ENCODE data around the gene CYP1A1. TPM values are rescaled to one million over a fixed set of nuclear protein-coding genes. Genes with fewer than 3 reads are reported as not detected.

The CYP1A1 gene
- total RNA-seq, result 0.12 and 0.49 TPM in 2 replicates

GRCh38 chr15:74725225-74725774, at the start of gene CYP1A1:
CYP1A1 (minus strand) TSS chr15:74725528; CDS start chr15:74723097, 2,431 bp downstream.

DNA sequence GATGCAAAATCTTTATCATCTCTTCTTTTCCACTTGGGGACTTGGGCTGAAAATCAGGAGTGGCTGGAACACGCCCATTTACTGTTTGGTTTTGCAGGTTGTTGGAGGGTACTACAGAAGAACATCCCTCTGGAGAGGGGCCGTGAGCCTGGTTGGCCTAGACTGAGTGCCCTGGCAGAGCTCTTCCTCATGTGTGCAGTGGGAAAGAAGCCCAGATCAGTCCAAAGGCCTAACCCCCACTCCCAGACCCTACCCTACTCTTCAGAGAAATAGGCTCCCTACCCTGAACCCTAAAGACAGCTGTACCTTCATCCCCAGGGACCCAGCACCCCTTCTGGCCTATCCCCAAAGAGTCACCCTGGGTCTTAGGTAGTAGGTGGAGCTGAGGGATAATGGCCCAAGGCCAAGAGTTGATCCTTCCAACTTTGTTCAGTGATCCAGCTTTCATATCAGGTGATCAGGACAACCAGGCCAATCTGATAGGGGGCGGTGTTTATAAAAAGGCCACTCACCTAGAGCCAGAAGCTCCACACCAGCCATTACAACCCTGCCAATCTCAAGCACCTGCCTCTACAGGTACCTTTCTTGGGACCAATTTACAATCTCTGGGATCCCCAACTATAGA, 23.1 kb upstream of the CYP1A1 start, which contains the start of gene CYP1A2:
TSS of gene CYP1A2 (plus strand) at position 524 of the 625 bp plus-strand sequence. CDS start 894 bp downstream, outside the sequence.

DNA sequence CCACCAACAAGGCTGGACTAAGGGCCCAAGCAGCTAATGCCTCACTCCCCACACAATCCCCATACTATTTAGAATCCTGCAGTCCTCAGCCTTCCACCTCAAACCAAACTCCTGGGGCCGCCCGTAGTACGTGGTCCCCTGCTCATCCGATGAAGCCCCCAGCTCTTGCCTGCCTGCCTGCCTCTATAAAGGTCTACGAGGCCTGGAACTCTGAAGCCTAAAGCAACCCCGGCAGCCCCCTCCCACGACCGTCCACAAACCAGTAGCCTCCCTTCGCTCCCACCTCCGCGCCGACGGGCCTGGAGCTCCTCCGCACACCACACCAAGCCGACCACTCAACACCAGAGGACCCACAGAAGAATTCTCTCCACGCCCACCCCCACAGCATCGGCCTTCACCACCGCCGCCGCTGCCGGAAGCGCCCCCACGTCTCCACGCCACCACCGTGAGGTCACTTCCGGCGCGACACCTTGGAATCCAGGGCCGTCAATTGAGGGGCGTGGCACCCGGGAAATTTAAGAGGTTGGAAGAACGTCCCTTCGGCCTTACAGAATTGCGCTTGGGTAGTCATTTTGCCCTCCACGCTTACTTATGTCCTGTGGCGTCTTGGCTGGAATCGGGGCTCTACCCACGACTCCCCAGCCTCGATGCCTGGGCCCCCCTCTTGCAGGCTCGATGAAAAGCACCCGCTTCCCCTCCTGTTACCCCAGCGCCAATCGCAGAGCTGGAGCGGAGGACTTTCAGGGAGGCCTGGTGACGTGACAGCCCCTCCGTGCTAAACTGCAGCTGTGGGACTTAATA, 29.5 kb downstream of the CYP1A1 start, which contains the start of gene EDC3:
TSS of gene EDC3 (minus strand) at position 428 of the 801 bp plus-strand sequence. CDS start 20,900 bp downstream, outside the sequence.

Other genes starting within 250 kb of the CYP1A1 start
- gene ARID3B, start 184.3 kb downstream of the CYP1A1 start, total RNA-seq, result 2.3 and 3.6 TPM in 2 replicates
- gene CLK3, start 109.7 kb downstream of the CYP1A1 start, total RNA-seq, result 64.7 and 77.2 TPM in 2 replicates
- gene EDC3, start 29.5 kb downstream of the CYP1A1 start, total RNA-seq, result 14.9 and 69.8 TPM in 2 replicates
- gene CYP1A2, start 23.3 kb upstream of the CYP1A1 start, total RNA-seq, result not detected in 2 replicates
- 26.4 and 27.9 TPM in 2 replicates for gene CSK, start 56.6 kb upstream of the CYP1A1 start, total RNA-seq
- not detected in 2 replicates for gene LMAN1L, start 87.3 kb upstream of the CYP1A1 start, total RNA-seq
- not detected in 2 replicates for gene CPLX3, start 101.1 kb upstream of the CYP1A1 start, total RNA-seq
- gene ULK3, start 117.6 kb upstream of the CYP1A1 start, total RNA-seq, result 16.6 and 21.6 TPM in 2 replicates
- gene SCAMP2, start 147.8 kb upstream of the CYP1A1 start, total RNA-seq, result 26.6 and 29.9 TPM in 2 replicates
- 48.3 and 58.1 TPM in 2 replicates for gene MPI, start 164.5 kb upstream of the CYP1A1 start, total RNA-seq
- 53.7 and 57.8 TPM in 2 replicates for gene FAM219B, start 181.3 kb upstream of the CYP1A1 start, total RNA-seq
- gene COX5A, start 212.5 kb upstream of the CYP1A1 start, total RNA-seq, result 15.7 and 23.9 TPM in 2 replicates
- gene RPP25, start 231.2 kb upstream of the CYP1A1 start, total RNA-seq, result 7.4 and 9.9 TPM in 2 replicates